Liver (tissue), 9 donors: ENCODE data around the gene CEP162. TPM values are rescaled to one million over a fixed set of nuclear protein-coding genes. Genes with fewer than 3 reads are reported as not detected.

ENCODE experiments used
- DNase-seq: peaks from one replicate; pipeline ENCODE4 v3.0.0-alpha.2; 2017; ENCODE audit warnings: low spot score
- H3K27ac ChIP-seq, 2 donors: one replicate each; pipeline ENCODE4 v1.7.0; 2013; ENCODE audit warnings: inconsistent platforms in 2 of 2, low read length in 2 of 2, control low read depth in 1 of 2, low read depth in 1 of 2, mild to moderate bottlenecking in 1 of 2
- H3K27me3 ChIP-seq, 4 donors: one replicate each; pipeline versions ENCODE4 v1.6.1 to v1.7.0; 2013; ENCODE audit warnings: low read length in 3 of 4, inconsistent platforms in 1 of 4, mild to moderate bottlenecking in 1 of 4, moderate library complexity in 1 of 4; ENCODE audit not compliant: control insufficient read depth in 4 of 4, insufficient read depth in 4 of 4
- H3K36me3 ChIP-seq, 4 donors: one replicate each; pipeline versions ENCODE4 v1.6.1 to v1.7.0; 2013; ENCODE audit warnings: low read length in 3 of 4, mild to moderate bottlenecking in 3 of 4, low read depth in 1 of 4, moderate library complexity in 1 of 4; ENCODE audit not compliant: control insufficient read depth in 4 of 4, insufficient read depth in 3 of 4
- H3K4me1 ChIP-seq, 4 donors: one replicate each; pipeline versions ENCODE4 v1.6.1 to v1.7.0; 2013; ENCODE audit warnings: low read length in 3 of 4, mild to moderate bottlenecking in 3 of 4, moderate library complexity in 1 of 4; ENCODE audit not compliant: control insufficient read depth in 4 of 4, insufficient read depth in 4 of 4
- H3K4me3 ChIP-seq, 3 donors: one replicate each; pipeline versions ENCODE4 v1.6.1 to v1.7.0; 2013; ENCODE audit warnings: low read length in 3 of 3, control low read depth in 1 of 3, low read depth in 1 of 3, mild to moderate bottlenecking in 1 of 3
- H3K9ac ChIP-seq, 2 donors: one replicate each; pipeline ENCODE4 v1.7.0; 2013; ENCODE audit warnings: low read length in 2 of 2, mild to moderate bottlenecking in 2 of 2, moderate library complexity in 2 of 2, control low read depth in 1 of 2, low read depth in 1 of 2
- H3K9me3 ChIP-seq, 4 donors: one replicate each; pipeline versions ENCODE4 v1.6.1 to v1.7.0; 2013; ENCODE audit warnings: low read length in 3 of 4; ENCODE audit not compliant: control insufficient read depth in 4 of 4
- EGR1 ChIP-seq, 2 donors: IDR thresholded peaks; 2 replicates each; pipeline ENCODE4 v1.6.1; 2016 to 2018; ENCODE audit warnings: antibody characterized with exemption in 2 of 2, low read depth in 2 of 2
- FOXA1 ChIP-seq: IDR thresholded peaks from 2 replicates; pipeline ENCODE4 v1.6.1; 2016; ENCODE audit warnings: antibody characterized with exemption
- FOXA2 ChIP-seq: IDR thresholded peaks from 2 replicates; pipeline ENCODE4 v1.6.1; 2016; ENCODE audit warnings: antibody characterized with exemption
- GABPA ChIP-seq, 2 donors: IDR thresholded peaks in 1 of 2; conservative IDR thresholded peaks in 1 of 2; 2 replicates each; pipeline ENCODE4 v1.6.1; 2016; ENCODE audit warnings: antibody characterized with exemption in 2 of 2, mild to moderate bottlenecking in 1 of 2, moderate library complexity in 1 of 2
- HNF4A ChIP-seq, 2 donors: conservative IDR thresholded peaks; 2 replicates each; pipeline ENCODE4 v1.6.1; 2016; ENCODE audit warnings: antibody characterized with exemption in 2 of 2, mild to moderate bottlenecking in 2 of 2
- HNF4G ChIP-seq: IDR thresholded peaks from 2 replicates; pipeline ENCODE4 v1.6.1; 2016; ENCODE audit warnings: antibody characterized with exemption
- JUND ChIP-seq, 2 donors: IDR thresholded peaks; 2 replicates each; pipeline ENCODE4 v1.6.1; 2016; ENCODE audit warnings: antibody characterized with exemption in 2 of 2
- NR2F2 ChIP-seq: IDR thresholded peaks from 2 replicates; pipeline ENCODE4 v1.6.1; 2016; ENCODE audit warnings: antibody characterized with exemption
- RAD21 ChIP-seq, 2 donors: IDR thresholded peaks; 2 replicates each; pipeline ENCODE4 v1.6.1; 2016; ENCODE audit warnings: antibody characterized with exemption in 2 of 2, mild to moderate bottlenecking in 2 of 2
- RXRA ChIP-seq, 2 donors: IDR thresholded peaks; 2 replicates each; pipeline ENCODE4 v1.6.1; 2017 to 2018; ENCODE audit warnings: antibody characterized with exemption in 2 of 2, mild to moderate bottlenecking in 1 of 2
- SP1 ChIP-seq: IDR thresholded peaks from 2 replicates; pipeline ENCODE4 v1.6.1; 2018; ENCODE audit warnings: antibody characterized with exemption, mild to moderate bottlenecking
- TAF1 ChIP-seq: conservative IDR thresholded peaks from 2 replicates; pipeline ENCODE4 v1.6.1; 2016; ENCODE audit warnings: antibody characterized with exemption, mild to moderate bottlenecking
- YY1 ChIP-seq: IDR thresholded peaks from 2 replicates; pipeline ENCODE4 v1.6.1; 2016; ENCODE audit warnings: antibody characterized with exemption, mild to moderate bottlenecking
- WGBS: extraction: QIAGEN DNeasy Blood & Tissue Kit; methylation state at CpG from one replicate; pipeline ENCODE4 v1.1.7; 2013; 5-methylcytosine and 5-hydroxymethylcytosine counted together
- polyA plus RNA-seq, 2 donors: library from polyadenylated mRNA; stranded (reverse) in 1 of 2; unstranded in 1 of 2; fragments of 200-250 nt in 1 of 2; fragments of >200 nt in 1 of 2; fragmentation: Nextera tagmentation in 1 of 2; extraction: Ambion mirVana in 1 of 2; gene quantifications; one replicate each; pipeline versions ENCODE4 v1.2.1 to v1.2.3, GENCODE V29; 2013 to 2015
- total RNA-seq, 2 donors: library from RNA; depleted of rRNA; stranded (reverse); fragments of >200 nt; gene quantifications; one replicate each; pipeline ENCODE4 v1.2.3, GENCODE V29; 2014
- TF ChIP-seq, protein P1 (sequence below): IDR thresholded peaks from 2 replicates; pipeline ENCODE4 v1.6.1; 2016; ENCODE audit warnings: antibody characterized with exemption, mild to moderate bottlenecking
- TF ChIP-seq, protein P2 (sequence below): fragments of 150-350 bp; IDR thresholded peaks from 2 replicates; pipeline ENCODE4 v1.5.1; 2017; ENCODE audit warnings: improper control_type of control experiment, low read depth, low read length; ENCODE audit not compliant: missing input control
- TF ChIP-seq, protein P3 (sequence below): IDR thresholded peaks from 2 replicates; pipeline ENCODE4 v1.6.1; 2016; ENCODE audit warnings: antibody characterized with exemption
- TF ChIP-seq, protein P4 (sequence below): IDR thresholded peaks from 2 replicates; pipeline ENCODE4 v1.6.1; 2016; ENCODE audit warnings: antibody characterized with exemption
- donor health status: healthy.
- donor health status: healthy.
- donor health status: healthy.
- donor health status: healthy.
- donor health status: healthy.

Gene CEP162
- total and polyA plus RNA-seq, 4 donors = 0.87 to 4.4 (median 2.6) TPM

DNA sequence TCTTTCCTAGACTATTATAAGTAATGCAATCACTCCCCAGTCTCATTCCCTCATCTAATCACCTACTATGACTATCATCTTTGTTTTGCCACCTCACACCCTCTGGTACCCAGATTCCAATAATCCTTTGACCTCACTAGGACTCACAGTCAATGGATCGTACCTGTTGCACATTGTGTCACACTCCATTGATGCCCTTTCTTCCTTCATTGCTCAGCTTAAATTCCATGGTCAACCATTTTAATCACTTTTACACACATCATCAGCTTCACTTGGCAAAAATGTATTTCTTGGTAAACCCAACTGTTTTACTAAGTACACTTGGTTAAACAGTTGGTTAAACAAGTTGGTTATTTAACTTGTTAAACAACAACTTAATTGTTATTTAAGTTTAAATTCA, 44.0 kb downstream of the CEP162 start:
- 98% methylated on average over 1 of the region's 1 CpG for WGBS
- Histone ChIP-seq H3K9me3 (no peaks in the 10 kb centered on the region), H3K27ac (no peak overlapping the region), H3K9ac (no peak overlapping the region), H3K36me3 (peaks cover 0 to 5% (median 3%) of the 10 kb centered on the region in 4 donors), H3K4me1 (no peaks in the 10 kb centered on the region), H3K4me3 (no peak overlapping the region), H3K27me3 (no peaks in the 10 kb centered on the region)
- no peak for DNase-seq
- TF ChIP-seq GABPA (IDR thresholded peaks at IDR 0.05 in 1 of 2, conservative IDR thresholded peaks at IDR 0.05 in 1 of 2) (no peak), RAD21 (IDR thresholded peaks at IDR 0.05) (no peak), NR2F2 (no peak), FOXA1 (no peak), SP1 (no peak), YY1 (no peak), HNF4A (conservative IDR thresholded peaks at IDR 0.05) (no peak), TAF1 (no peak), RXRA (IDR thresholded peaks at IDR 0.05) (no peak), JUND (IDR thresholded peaks at IDR 0.05) (no peak)
- TF ChIP-seq, protein P1, sequence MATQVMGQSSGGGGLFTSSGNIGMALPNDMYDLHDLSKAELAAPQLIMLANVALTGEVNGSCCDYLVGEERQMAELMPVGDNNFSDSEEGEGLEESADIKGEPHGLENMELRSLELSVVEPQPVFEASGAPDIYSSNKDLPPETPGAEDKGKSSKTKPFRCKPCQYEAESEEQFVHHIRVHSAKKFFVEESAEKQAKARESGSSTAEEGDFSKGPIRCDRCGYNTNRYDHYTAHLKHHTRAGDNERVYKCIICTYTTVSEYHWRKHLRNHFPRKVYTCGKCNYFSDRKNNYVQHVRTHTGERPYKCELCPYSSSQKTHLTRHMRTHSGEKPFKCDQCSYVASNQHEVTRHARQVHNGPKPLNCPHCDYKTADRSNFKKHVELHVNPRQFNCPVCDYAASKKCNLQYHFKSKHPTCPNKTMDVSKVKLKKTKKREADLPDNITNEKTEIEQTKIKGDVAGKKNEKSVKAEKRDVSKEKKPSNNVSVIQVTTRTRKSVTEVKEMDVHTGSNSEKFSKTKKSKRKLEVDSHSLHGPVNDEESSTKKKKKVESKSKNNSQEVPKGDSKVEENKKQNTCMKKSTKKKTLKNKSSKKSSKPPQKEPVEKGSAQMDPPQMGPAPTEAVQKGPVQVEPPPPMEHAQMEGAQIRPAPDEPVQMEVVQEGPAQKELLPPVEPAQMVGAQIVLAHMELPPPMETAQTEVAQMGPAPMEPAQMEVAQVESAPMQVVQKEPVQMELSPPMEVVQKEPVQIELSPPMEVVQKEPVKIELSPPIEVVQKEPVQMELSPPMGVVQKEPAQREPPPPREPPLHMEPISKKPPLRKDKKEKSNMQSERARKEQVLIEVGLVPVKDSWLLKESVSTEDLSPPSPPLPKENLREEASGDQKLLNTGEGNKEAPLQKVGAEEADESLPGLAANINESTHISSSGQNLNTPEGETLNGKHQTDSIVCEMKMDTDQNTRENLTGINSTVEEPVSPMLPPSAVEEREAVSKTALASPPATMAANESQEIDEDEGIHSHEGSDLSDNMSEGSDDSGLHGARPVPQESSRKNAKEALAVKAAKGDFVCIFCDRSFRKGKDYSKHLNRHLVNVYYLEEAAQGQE = no peak
- TF ChIP-seq, protein P2, sequence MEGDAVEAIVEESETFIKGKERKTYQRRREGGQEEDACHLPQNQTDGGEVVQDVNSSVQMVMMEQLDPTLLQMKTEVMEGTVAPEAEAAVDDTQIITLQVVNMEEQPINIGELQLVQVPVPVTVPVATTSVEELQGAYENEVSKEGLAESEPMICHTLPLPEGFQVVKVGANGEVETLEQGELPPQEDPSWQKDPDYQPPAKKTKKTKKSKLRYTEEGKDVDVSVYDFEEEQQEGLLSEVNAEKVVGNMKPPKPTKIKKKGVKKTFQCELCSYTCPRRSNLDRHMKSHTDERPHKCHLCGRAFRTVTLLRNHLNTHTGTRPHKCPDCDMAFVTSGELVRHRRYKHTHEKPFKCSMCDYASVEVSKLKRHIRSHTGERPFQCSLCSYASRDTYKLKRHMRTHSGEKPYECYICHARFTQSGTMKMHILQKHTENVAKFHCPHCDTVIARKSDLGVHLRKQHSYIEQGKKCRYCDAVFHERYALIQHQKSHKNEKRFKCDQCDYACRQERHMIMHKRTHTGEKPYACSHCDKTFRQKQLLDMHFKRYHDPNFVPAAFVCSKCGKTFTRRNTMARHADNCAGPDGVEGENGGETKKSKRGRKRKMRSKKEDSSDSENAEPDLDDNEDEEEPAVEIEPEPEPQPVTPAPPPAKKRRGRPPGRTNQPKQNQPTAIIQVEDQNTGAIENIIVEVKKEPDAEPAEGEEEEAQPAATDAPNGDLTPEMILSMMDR = no peak
- TF ChIP-seq, protein P3, sequence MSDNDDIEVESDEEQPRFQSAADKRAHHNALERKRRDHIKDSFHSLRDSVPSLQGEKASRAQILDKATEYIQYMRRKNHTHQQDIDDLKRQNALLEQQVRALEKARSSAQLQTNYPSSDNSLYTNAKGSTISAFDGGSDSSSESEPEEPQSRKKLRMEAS = no peak

DNA sequence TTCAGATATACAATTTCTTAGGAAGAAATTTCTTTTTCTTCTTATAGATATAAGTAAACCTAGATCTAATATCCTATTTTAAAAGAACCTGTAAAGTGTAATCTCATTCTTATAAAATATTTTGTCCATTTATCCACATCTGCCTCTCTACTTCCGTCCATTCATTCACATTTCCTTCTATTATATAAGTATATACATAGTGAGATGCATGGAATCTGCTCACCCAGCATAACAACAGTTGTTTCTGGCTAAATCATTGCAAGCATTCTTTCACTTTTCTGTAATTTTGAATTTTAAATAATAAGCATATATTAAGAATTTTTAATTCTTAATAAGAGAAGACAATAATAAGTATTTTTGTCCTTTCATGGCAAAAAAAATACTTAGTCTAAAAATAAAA, 45.4 kb downstream of the CEP162 start:
- no peaks in the 10 kb centered on the region for H3K27me3 ChIP-seq
- H3K27ac ChIP-seq = no peak overlapping the region
- H3K9ac ChIP-seq = no peak overlapping the region
- DNase-seq = no peak
- H3K9me3 ChIP-seq = no peaks in the 10 kb centered on the region
- H3K36me3 ChIP-seq = peaks cover 0 to 5% (median 3%) of the 10 kb centered on the region in 4 donors
- H3K4me3 ChIP-seq = no peak overlapping the region
- H3K4me1 ChIP-seq = no peaks in the 10 kb centered on the region
- WGBS = 89% methylated on average over 1 of the region's 1 CpG
- TF ChIP-seq RAD21 (IDR thresholded peaks at IDR 0.05) (no peak), TAF1 (no peak), HNF4A (conservative IDR thresholded peaks at IDR 0.05) (no peak), FOXA2 (no peak), FOXA1 (no peak), GABPA (IDR thresholded peaks at IDR 0.05 in 1 of 2, conservative IDR thresholded peaks at IDR 0.05 in 1 of 2) (no peak), SP1 (no peak), EGR1 (IDR thresholded peaks at IDR 0.05; ENCODE audit: low read depth in 2 of 2) (no peak), JUND (IDR thresholded peaks at IDR 0.05) (no peak), YY1 (no peak), RXRA (IDR thresholded peaks at IDR 0.05) (no peak), NR2F2 (no peak), HNF4G (no peak)
- TF ChIP-seq, protein P2 = no peak
- TF ChIP-seq, protein P1 = no peak
- TF ChIP-seq, protein P3 = no peak
- TF ChIP-seq, protein P4, sequence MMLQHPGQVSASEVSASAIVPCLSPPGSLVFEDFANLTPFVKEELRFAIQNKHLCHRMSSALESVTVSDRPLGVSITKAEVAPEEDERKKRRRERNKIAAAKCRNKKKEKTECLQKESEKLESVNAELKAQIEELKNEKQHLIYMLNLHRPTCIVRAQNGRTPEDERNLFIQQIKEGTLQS = no peak
